Measurements from ENCODE around the gene POLR3B.

Gene POLR3B

DNA sequence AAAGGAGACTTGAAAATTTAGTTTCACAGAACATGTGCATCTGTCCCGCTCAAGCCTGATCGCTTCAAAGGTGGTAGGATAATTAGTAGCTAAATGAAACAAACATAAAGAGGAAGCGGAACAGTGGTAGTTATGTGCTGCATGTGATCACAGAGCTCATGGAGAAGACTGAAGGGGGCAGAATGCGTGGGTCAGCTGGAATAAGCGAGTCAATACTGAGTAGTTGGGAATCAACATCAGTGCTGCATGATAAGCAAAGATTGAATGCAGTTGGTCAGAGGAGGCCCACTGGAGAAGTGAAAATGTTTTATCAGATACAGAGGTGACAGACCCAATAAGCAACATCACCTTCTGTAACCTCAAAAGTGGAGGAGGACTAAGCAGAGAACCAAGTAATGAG, 130.1 kb downstream of the POLR3B start:
- H3K9me3 ChIP-seq (ENCODE audit: control insufficient read depth in 2 of 2, low read length in 2 of 2) = no peaks in the 10 kb centered on the region
- no peak overlapping the region for H3K27ac ChIP-seq (ENCODE audit: low read depth in 2 of 2, low read length in 2 of 2)

DNA sequence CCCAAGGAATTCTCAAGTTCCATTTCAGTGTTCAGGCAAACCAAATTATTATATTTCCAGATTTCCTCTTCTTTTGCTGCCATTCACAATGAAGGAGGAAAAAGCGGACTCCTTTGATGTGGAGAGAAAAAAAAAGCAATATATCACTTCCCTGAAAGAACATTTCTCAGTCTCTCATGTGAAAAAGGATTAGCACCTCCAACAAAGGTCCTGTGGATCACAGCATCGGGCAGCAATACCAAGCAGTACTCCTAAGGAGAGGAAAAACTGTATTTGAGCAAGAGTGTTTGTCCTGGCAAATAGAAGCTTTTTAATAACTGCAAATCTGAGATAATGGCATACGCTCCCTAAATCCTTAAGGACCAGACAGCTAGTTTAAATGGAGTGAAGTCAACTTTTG, 131.3 kb downstream of the POLR3B start:
- no peak overlapping the region for H3K27ac ChIP-seq (ENCODE audit: low read depth in 2 of 2, low read length in 2 of 2)
- no peak overlapping the region for H3K4me3 ChIP-seq (ENCODE audit: low read length in 2 of 2)
- no peak overlapping the region for H3K9ac ChIP-seq (ENCODE audit: low read depth in 1 of 2, low read length in 2 of 2)
- no peaks in the 10 kb centered on the region for H3K9me3 ChIP-seq (ENCODE audit: control insufficient read depth in 2 of 2, low read length in 2 of 2)
- no peaks in the 10 kb centered on the region for H3K36me3 ChIP-seq (ENCODE audit: control insufficient read depth in 2 of 2, insufficient read depth in 2 of 2, low read length in 2 of 2)
- no peaks in the 10 kb centered on the region for H3K4me1 ChIP-seq (ENCODE audit: control insufficient read depth in 2 of 2, insufficient read depth in 2 of 2, low read length in 2 of 2)
- H3K27me3 ChIP-seq (ENCODE audit: control insufficient read depth in 2 of 2, insufficient read depth in 2 of 2, low read length in 2 of 2) = no peaks in the 10 kb centered on the region

More for the DNA sequence above, 130.1 kb downstream of the POLR3B start:
- Histone ChIP-seq H3K9ac (ENCODE audit: low read depth in 1 of 2, low read length in 2 of 2) (no peak overlapping the region), H3K27me3 (ENCODE audit: control insufficient read depth in 2 of 2, insufficient read depth in 2 of 2, low read length in 2 of 2) (no peaks in the 10 kb centered on the region), H3K4me1 (ENCODE audit: control insufficient read depth in 2 of 2, insufficient read depth in 2 of 2, low read length in 2 of 2) (no peaks in the 10 kb centered on the region), H3K4me3 (ENCODE audit: low read length in 2 of 2) (no peak overlapping the region), H3K36me3 (ENCODE audit: control insufficient read depth in 2 of 2, insufficient read depth in 2 of 2, low read length in 2 of 2) (no peaks in the 10 kb centered on the region)

DNA sequence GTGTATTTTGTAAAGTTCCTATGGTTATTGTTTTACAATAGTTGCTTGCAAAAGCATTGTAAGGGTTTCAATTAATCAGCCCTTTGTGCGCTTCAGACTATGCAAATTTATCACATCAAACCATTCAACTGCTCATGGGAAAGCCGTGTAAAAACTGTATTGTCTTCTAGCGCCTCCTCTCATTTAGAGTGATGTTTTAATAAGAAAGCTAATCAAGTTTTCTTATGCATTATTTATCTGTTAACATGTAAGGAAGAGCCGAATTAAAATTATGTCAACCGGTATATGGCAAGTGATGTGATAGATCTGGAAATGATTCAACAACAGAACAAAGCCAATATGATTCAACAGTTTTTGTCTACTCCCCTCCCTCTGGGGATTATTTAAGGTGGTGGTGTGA, 132.7 kb downstream of the POLR3B start:
- Histone ChIP-seq H3K4me3 (ENCODE audit: low read length in 2 of 2) (no peak overlapping the region), H3K9me3 (ENCODE audit: control insufficient read depth in 2 of 2, low read length in 2 of 2) (no peaks in the 10 kb centered on the region), H3K4me1 (ENCODE audit: control insufficient read depth in 2 of 2, insufficient read depth in 2 of 2, low read length in 2 of 2) (no peaks in the 10 kb centered on the region), H3K36me3 (ENCODE audit: control insufficient read depth in 2 of 2, insufficient read depth in 2 of 2, low read length in 2 of 2) (no peaks in the 10 kb centered on the region), H3K27ac (ENCODE audit: low read depth in 2 of 2, low read length in 2 of 2) (no peak overlapping the region), H3K9ac (ENCODE audit: low read depth in 1 of 2, low read length in 2 of 2) (no peak overlapping the region), H3K27me3 (ENCODE audit: control insufficient read depth in 2 of 2, insufficient read depth in 2 of 2, low read length in 2 of 2) (no peaks in the 10 kb centered on the region)

DNA sequence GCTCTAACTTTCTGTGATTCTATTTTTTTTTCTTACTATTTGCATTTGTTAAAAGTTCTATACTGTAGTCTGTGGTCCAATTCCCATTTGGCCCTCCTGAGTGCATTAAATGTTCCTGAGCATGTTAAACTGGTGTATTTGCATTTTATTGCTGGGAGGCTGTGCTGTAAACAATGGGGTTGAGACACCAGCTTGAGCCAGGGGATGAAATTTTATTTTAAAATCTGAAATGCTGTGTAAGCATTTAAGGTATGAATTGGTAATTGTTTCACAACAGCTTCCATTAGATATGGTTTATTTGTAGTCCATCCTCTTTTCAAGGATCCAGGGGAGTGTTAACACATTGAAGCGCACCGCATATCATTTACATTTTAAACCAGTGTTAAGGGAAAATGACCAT, 135.3 kb downstream of the POLR3B start:
- Histone ChIP-seq H3K27me3 (ENCODE audit: control insufficient read depth in 2 of 2, insufficient read depth in 2 of 2, low read length in 2 of 2) (no peaks in the 10 kb centered on the region), H3K4me1 (ENCODE audit: control insufficient read depth in 2 of 2, insufficient read depth in 2 of 2, low read length in 2 of 2) (no peaks in the 10 kb centered on the region), H3K4me3 (ENCODE audit: low read length in 2 of 2) (no peak overlapping the region), H3K9me3 (ENCODE audit: control insufficient read depth in 2 of 2, low read length in 2 of 2) (no peaks in the 10 kb centered on the region), H3K27ac (ENCODE audit: low read depth in 2 of 2, low read length in 2 of 2) (no peak overlapping the region), H3K36me3 (ENCODE audit: control insufficient read depth in 2 of 2, insufficient read depth in 2 of 2, low read length in 2 of 2) (peaks cover 0 to 8% of the 10 kb centered on the region in 2 donors), H3K9ac (ENCODE audit: low read depth in 1 of 2, low read length in 2 of 2) (no peak overlapping the region)

DNA sequence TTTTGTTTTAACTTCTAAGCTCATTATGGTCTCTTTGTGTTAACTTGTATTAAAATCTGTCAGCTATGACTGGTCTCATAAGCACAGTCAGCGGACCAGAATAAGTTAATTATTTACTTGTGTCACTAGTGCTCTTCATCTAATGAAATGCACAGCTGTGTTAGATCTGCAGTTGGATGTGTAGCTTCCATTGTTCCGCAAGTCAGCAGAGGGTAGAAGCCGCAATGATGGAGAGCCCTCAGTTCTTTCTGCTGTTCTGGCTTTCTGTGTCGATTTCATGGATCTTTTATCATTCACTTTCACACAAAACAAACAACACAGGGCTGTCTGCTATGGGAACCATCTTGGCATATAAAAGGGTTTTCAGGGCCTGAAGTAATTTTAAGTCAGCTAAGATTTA, 136.0 kb downstream of the POLR3B start:
- H3K27ac ChIP-seq (ENCODE audit: low read depth in 2 of 2, low read length in 2 of 2) = no peak overlapping the region

DNA sequence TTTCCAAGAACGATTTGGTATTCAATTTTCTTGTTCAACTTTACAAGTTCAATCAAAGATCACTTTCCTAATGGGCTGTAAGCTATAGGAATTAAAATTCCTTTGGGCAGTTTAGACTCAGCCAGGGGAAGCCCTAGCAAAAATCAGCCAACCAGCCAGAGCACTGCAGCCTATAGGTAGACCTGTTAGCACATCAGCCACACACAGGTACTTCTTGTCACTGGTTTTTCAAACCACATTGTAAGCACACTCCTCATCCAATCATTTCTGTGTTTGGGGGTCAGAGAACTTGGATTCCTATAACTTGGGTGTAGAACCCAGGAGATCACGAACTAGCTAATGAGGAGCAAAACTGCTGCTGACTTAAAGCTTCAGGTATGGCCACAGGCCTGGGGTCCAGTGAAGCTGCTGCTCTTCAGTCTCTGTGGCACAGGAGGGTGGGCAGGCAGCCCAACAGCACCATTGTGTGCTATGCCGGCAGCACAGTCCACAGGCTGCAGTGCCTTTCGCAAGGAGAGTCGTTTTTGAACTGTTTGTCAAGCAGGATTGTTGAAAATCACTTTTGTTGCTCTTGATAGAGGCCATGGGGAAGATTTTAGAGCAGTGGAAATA, 137.9 kb downstream of the POLR3B start:
- Histone ChIP-seq H3K27me3 (ENCODE audit: control insufficient read depth in 2 of 2, insufficient read depth in 2 of 2, low read length in 2 of 2) (no peaks in the 10 kb centered on the region), H3K9me3 (ENCODE audit: control insufficient read depth in 2 of 2, low read length in 2 of 2) (no peaks in the 10 kb centered on the region), H3K36me3 (ENCODE audit: control insufficient read depth in 2 of 2, insufficient read depth in 2 of 2, low read length in 2 of 2) (peaks cover 0 to 21% of the 10 kb centered on the region in 2 donors), H3K9ac (ENCODE audit: low read depth in 1 of 2, low read length in 2 of 2) (no peak overlapping the region), H3K4me3 (ENCODE audit: low read length in 2 of 2) (no peak overlapping the region), H3K4me1 (ENCODE audit: control insufficient read depth in 2 of 2, insufficient read depth in 2 of 2, low read length in 2 of 2) (no peaks in the 10 kb centered on the region), H3K27ac (ENCODE audit: low read depth in 2 of 2, low read length in 2 of 2) (no peak overlapping the region)

More for the DNA sequence above, 136.0 kb downstream of the POLR3B start:
- Histone ChIP-seq H3K27me3 (ENCODE audit: control insufficient read depth in 2 of 2, insufficient read depth in 2 of 2, low read length in 2 of 2) (no peaks in the 10 kb centered on the region), H3K4me3 (ENCODE audit: low read length in 2 of 2) (no peak overlapping the region), H3K4me1 (ENCODE audit: control insufficient read depth in 2 of 2, insufficient read depth in 2 of 2, low read length in 2 of 2) (no peaks in the 10 kb centered on the region), H3K9ac (ENCODE audit: low read depth in 1 of 2, low read length in 2 of 2) (no peak overlapping the region), H3K9me3 (ENCODE audit: control insufficient read depth in 2 of 2, low read length in 2 of 2) (no peaks in the 10 kb centered on the region), H3K36me3 (ENCODE audit: control insufficient read depth in 2 of 2, insufficient read depth in 2 of 2, low read length in 2 of 2) (peaks cover 0 to 12% of the 10 kb centered on the region in 2 donors)

DNA sequence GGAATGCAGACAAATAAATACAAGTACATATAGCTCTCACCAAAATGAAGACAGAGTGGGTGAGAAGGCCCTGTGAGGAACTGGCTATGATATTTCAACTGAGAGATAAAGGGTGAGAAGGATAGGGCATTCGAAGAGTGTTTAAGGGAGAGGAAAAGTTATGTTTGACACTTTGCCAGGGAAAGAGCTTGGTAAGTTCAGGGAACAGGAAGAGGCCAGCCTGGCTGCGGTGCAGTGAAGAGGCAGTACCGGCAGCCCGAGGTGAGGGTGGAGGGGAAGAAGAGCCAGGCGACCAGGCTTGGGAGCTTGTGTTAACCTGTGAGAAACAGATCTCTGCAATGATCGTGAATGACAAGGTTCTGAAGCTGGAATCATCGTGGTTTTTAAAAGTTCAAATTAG, 140.5 kb downstream of the POLR3B start:
- no peak overlapping the region for H3K4me3 ChIP-seq (ENCODE audit: low read length in 2 of 2)
- peaks cover 6 to 40% of the 10 kb centered on the region in 2 donors for H3K36me3 ChIP-seq (ENCODE audit: control insufficient read depth in 2 of 2, insufficient read depth in 2 of 2, low read length in 2 of 2)

DNA sequence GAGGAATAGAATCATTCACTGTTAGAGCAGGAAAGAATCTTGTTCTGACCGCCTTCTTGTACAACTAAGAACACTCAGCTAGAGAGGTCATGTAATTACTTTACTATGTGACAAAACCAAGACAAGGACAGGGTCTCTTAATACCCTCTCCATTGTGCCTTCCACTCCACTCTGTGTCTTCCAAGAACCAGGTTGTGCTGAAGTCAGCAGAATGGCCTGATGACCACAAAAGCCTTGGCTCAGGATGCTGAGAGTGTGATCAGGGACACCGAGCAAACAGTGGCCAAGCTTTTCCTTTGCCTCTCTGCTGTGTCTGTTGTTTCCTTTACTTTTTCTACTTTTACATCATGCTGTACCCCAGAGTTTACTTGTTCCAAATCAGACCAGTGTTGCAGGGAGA, 142.1 kb downstream of the POLR3B start:
- Histone ChIP-seq H3K4me1 (ENCODE audit: control insufficient read depth in 2 of 2, insufficient read depth in 2 of 2, low read length in 2 of 2) (no peaks in the 10 kb centered on the region), H3K4me3 (ENCODE audit: low read length in 2 of 2) (no peak overlapping the region), H3K9me3 (ENCODE audit: control insufficient read depth in 2 of 2, low read length in 2 of 2) (no peaks in the 10 kb centered on the region), H3K36me3 (ENCODE audit: control insufficient read depth in 2 of 2, insufficient read depth in 2 of 2, low read length in 2 of 2) (peaks cover 14 to 47% of the 10 kb centered on the region in 2 donors), H3K9ac (ENCODE audit: low read depth in 1 of 2, low read length in 2 of 2) (no peak overlapping the region), H3K27me3 (ENCODE audit: control insufficient read depth in 2 of 2, insufficient read depth in 2 of 2, low read length in 2 of 2) (no peaks in the 10 kb centered on the region), H3K27ac (ENCODE audit: low read depth in 2 of 2, low read length in 2 of 2) (no peak overlapping the region)

More for the DNA sequence above, 140.5 kb downstream of the POLR3B start:
- H3K27ac ChIP-seq (ENCODE audit: low read depth in 2 of 2, low read length in 2 of 2) = no peak overlapping the region
- no peak overlapping the region for H3K9ac ChIP-seq (ENCODE audit: low read depth in 1 of 2, low read length in 2 of 2)
- no peaks in the 10 kb centered on the region for H3K27me3 ChIP-seq (ENCODE audit: control insufficient read depth in 2 of 2, insufficient read depth in 2 of 2, low read length in 2 of 2)
- H3K4me1 ChIP-seq (ENCODE audit: control insufficient read depth in 2 of 2, insufficient read depth in 2 of 2, low read length in 2 of 2) = no peaks in the 10 kb centered on the region
- no peaks in the 10 kb centered on the region for H3K9me3 ChIP-seq (ENCODE audit: control insufficient read depth in 2 of 2, low read length in 2 of 2)

DNA sequence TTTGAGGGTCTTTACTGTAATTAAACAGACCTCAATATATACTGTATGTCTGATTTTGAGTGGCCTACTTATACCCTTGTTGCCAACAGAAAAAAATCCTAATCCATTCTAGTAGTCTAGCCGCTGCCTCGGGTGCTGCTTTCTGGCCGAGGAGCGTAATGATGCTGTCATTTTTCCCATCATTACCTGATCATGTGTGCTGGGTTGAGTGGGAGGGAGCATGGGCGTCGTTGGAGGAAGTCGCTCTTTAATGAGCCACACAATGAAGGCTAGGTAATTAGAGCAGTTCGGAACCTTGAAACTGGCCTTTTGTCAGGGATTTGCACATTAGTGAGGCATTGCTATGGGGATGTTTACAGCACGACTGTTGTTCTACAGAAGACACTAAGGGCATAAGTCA, 149.1 kb downstream of the POLR3B start:
- Histone ChIP-seq H3K9me3 (ENCODE audit: control insufficient read depth in 2 of 2, low read length in 2 of 2) (no peaks in the 10 kb centered on the region), H3K27ac (ENCODE audit: low read depth in 2 of 2, low read length in 2 of 2) (no peak overlapping the region), H3K4me1 (ENCODE audit: control insufficient read depth in 2 of 2, insufficient read depth in 2 of 2, low read length in 2 of 2) (no peaks in the 10 kb centered on the region), H3K4me3 (ENCODE audit: low read length in 2 of 2) (no peak overlapping the region), H3K27me3 (ENCODE audit: control insufficient read depth in 2 of 2, insufficient read depth in 2 of 2, low read length in 2 of 2) (no peaks in the 10 kb centered on the region), H3K36me3 (ENCODE audit: control insufficient read depth in 2 of 2, insufficient read depth in 2 of 2, low read length in 2 of 2) (peaks cover 16% of the 10 kb centered on the region in 2 donors), H3K9ac (ENCODE audit: low read depth in 1 of 2, low read length in 2 of 2) (no peak overlapping the region)

DNA sequence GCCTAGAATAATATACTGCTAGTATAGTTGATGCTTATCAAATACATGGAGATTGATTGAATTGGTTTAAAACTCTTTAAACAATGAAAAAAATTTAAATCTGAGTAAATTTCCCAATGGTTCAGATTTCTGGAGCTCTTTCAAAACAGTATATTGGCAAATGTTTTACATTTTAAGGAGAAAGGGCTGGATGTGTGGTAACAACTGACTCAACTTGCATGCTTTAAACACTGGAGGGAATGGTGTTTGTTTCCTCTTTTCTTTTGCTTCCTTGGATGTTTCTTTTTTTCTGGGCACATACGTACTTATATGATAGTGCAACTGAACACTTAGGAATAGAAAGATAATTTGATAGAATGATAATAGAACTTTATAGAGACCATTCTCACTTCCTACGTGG, 151.4 kb downstream of the POLR3B start:
- Histone ChIP-seq H3K4me3 (ENCODE audit: low read length in 2 of 2) (no peak overlapping the region), H3K9me3 (ENCODE audit: control insufficient read depth in 2 of 2, low read length in 2 of 2) (no peaks in the 10 kb centered on the region), H3K4me1 (ENCODE audit: control insufficient read depth in 2 of 2, insufficient read depth in 2 of 2, low read length in 2 of 2) (no peaks in the 10 kb centered on the region), H3K27ac (ENCODE audit: low read depth in 2 of 2, low read length in 2 of 2) (no peak overlapping the region), H3K9ac (ENCODE audit: low read depth in 1 of 2, low read length in 2 of 2) (no peak overlapping the region), H3K36me3 (ENCODE audit: control insufficient read depth in 2 of 2, insufficient read depth in 2 of 2, low read length in 2 of 2) (peaks cover 7 to 8% of the 10 kb centered on the region in 2 donors), H3K27me3 (ENCODE audit: control insufficient read depth in 2 of 2, insufficient read depth in 2 of 2, low read length in 2 of 2) (no peaks in the 10 kb centered on the region)

DNA sequence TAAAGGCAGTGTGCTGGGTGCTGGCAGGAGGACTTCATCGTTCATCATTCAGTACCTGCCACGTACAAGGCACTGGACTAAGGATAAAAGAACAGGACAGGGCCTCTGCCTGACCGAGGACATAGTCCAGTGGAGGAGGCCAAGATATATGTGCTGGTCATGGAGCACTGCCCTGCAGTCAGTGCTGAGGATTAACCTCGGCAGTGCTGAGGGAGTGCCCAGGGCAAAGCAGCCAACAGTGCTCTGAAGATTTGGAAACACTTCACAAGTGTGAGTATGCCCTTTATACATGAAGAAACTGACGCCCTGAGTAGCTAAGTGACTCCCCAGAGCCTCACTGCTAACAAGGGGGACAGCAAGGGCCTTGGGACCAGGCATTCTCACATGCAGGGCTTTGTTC, 153.8 kb downstream of the POLR3B start:
- H3K9ac ChIP-seq (ENCODE audit: low read depth in 1 of 2, low read length in 2 of 2) = no peak overlapping the region
- peaks cover 0 to 3% of the 10 kb centered on the region in 2 donors for H3K36me3 ChIP-seq (ENCODE audit: control insufficient read depth in 2 of 2, insufficient read depth in 2 of 2, low read length in 2 of 2)
- H3K4me1 ChIP-seq (ENCODE audit: control insufficient read depth in 2 of 2, insufficient read depth in 2 of 2, low read length in 2 of 2) = no peaks in the 10 kb centered on the region
- no peak overlapping the region for H3K27ac ChIP-seq (ENCODE audit: low read depth in 2 of 2, low read length in 2 of 2)
- H3K9me3 ChIP-seq (ENCODE audit: control insufficient read depth in 2 of 2, low read length in 2 of 2) = no peaks in the 10 kb centered on the region
- no peak overlapping the region for H3K4me3 ChIP-seq (ENCODE audit: low read length in 2 of 2)
- H3K27me3 ChIP-seq (ENCODE audit: control insufficient read depth in 2 of 2, insufficient read depth in 2 of 2, low read length in 2 of 2) = no peaks in the 10 kb centered on the region
